Measurements from ENCODE around the gene DLGAP1.

- TF ChIP-seq POLR2A (IDR thresholded peaks at IDR 0.05), result no peak
- TF ChIP-seq POLR2AphosphoS5 (IDR thresholded peaks at IDR 0.05; ENCODE audit: insufficient read depth in 1 of 2, low read depth in 1 of 2), result no peak
Observed at GRCh38 chr18:3566851-3567250, 888.3 kb downstream of the DLGAP1 start.
